DMS 273 (cell line): ENCODE results near the gene VMP1.
A peak's percentile ranks its signal among the peaks of the same experiment; 100 is the strongest.
"Not testable (repeated sequence)": the region's sequence is repeated elsewhere in the genome, so short reads cannot be mapped to it uniquely, and the experiment has no call there.

ENCODE experiments used
- DNase-seq: peaks from one replicate; lab custom pipeline; 2025; ENCODE audit not compliant: unreplicated experiment; lab: John Stamatoyannopoulos, UW

Gene VMP1

GRCh38 chr17:59753522-59754467, 46.3 kb downstream of the VMP1 start:
- DNase-seq = peak; percentile 92

GRCh38 chr17:59754552-59754951, 47.1 kb downstream of the VMP1 start:
- DNase-seq = peak; percentile 55

- not testable (repeated sequence) for DNase-seq
Measured at GRCh38 chr17:59755069-59755468, 47.6 kb downstream of the VMP1 start.

GRCh38 chr17:59756236-59756818, 48.9 kb downstream of the VMP1 start:
- DNase-seq = no peak

GRCh38 chr17:59757043-59757442, 49.6 kb downstream of the VMP1 start:
- no peak for DNase-seq

GRCh38 chr17:59757470-59757869, 50.0 kb downstream of the VMP1 start:
- DNase-seq = no peak

- peak; percentile 56 for DNase-seq
Measured at GRCh38 chr17:59757881-59758385, 50.5 kb downstream of the VMP1 start.

- DNase-seq = not testable (repeated sequence)
Measured at GRCh38 chr17:59758998-59759651, 51.7 kb downstream of the VMP1 start.

- DNase-seq = no peak
Measured at GRCh38 chr17:59760160-59760559, 52.7 kb downstream of the VMP1 start.

- DNase-seq = peak; percentile 28
Measured at GRCh38 chr17:59761385-59762048, 54.1 kb downstream of the VMP1 start.

GRCh38 chr17:59762049-59762823, 54.8 kb downstream of the VMP1 start:
- peak; percentile 35 for DNase-seq

GRCh38 chr17:59762824-59763374, 55.4 kb downstream of the VMP1 start:
- no peak for DNase-seq

- peak; percentile 29 for DNase-seq
Measured at GRCh38 chr17:59763861-59764260, 56.4 kb downstream of the VMP1 start.

- no peak for DNase-seq
Measured at GRCh38 chr17:59764292-59764741, 56.9 kb downstream of the VMP1 start.

- DNase-seq = no peak
Measured at GRCh38 chr17:59765038-59765437, 57.6 kb downstream of the VMP1 start.

- no peak for DNase-seq
Measured at GRCh38 chr17:59766491-59766890, 59.0 kb downstream of the VMP1 start.

GRCh38 chr17:59767176-59767575, 59.7 kb downstream of the VMP1 start:
- DNase-seq = no peak

- DNase-seq = no peak
Measured at GRCh38 chr17:59769887-59770286, 62.4 kb downstream of the VMP1 start.

- no peak for DNase-seq
Measured at GRCh38 chr17:59771093-59771492, 63.6 kb downstream of the VMP1 start.

GRCh38 chr17:59775786-59776350, 68.4 kb downstream of the VMP1 start:
- DNase-seq = no peak
